K562 (cell line): Measurements from ENCODE around the gene PICK1.

Experiments
- CTCF ChIP-seq, 3 experiments: IDR thresholded peaks in 2 of 3; conservative IDR thresholded peaks in 1 of 3; 2 replicates each; pipeline ENCODE4 v1.5.1; 2011 to 2012; ENCODE audit warnings: low read length in 3 of 3, mild to moderate bottlenecking in 3 of 3, control low read depth in 2 of 3, improper control_type of control experiment in 1 of 3, inconsistent platforms in 1 of 3, low read depth in 1 of 3, mixed read lengths in 1 of 3, moderate library complexity in 1 of 3; ENCODE audit not compliant: insufficient read depth in 2 of 3
- EP300 ChIP-seq: IDR thresholded peaks from 2 replicates; pipeline ENCODE4 v1.6.1; 2012; ENCODE audit warnings: low read length, improper control_type of control experiment
- ETV1 ChIP-seq: fragments of 450-650 bp; conservative IDR thresholded peaks from 2 replicates; pipeline ENCODE4 v1.6.1; 2016; ENCODE audit warnings: missing genetic modification characterization, control low read depth, low read depth, missing compliant biosample characterization
- EZH2 ChIP-seq: IDR thresholded peaks from 2 replicates; pipeline ENCODE4 v1.6.1; 2012; ENCODE audit warnings: low read depth, mild to moderate bottlenecking, inconsistent platforms, low read length, borderline replicate concordance
- GMEB1 ChIP-seq: fragments of 250-450 bp; sonication (Bioruptor Pico); IDR thresholded peaks from 2 replicates; pipeline ENCODE4 v1.4.0; 2020; ENCODE audit warnings: mild to moderate bottlenecking
- KAT2B ChIP-seq: IDR thresholded peaks from one replicate; pipeline ENCODE4 v1.6.1; 2012; ENCODE audit warnings: low read depth, mild to moderate bottlenecking, control low read depth, inconsistent platforms, low read length, moderate library complexity
- MAZ ChIP-seq, 2 experiments: fragments of 450-650 bp in 1 of 2; sonication (generic) in 1 of 2; formaldehyde crosslinking; IDR thresholded peaks in 1 of 2; conservative IDR thresholded peaks in 1 of 2; 2 replicates each; pipeline versions ENCODE4 v1.4.0 to v1.5.0; 2020; ENCODE audit warnings: mild to moderate bottlenecking in 1 of 2, missing genetic modification reagents in 1 of 2
- NFE2L1 ChIP-seq: fragments of 450-650 bp; IDR thresholded peaks from 2 replicates; pipeline ENCODE4 v1.6.1; 2016; ENCODE audit warnings: missing genetic modification characterization, low read depth, mild to moderate bottlenecking, missing compliant biosample characterization, moderate library complexity, borderline replicate concordance
- NFXL1 ChIP-seq: fragments of 450-650 bp; formaldehyde crosslinking; IDR thresholded peaks from 2 replicates; pipeline ENCODE4 v1.4.0; 2021; ENCODE audit warnings: mild to moderate bottlenecking
- PATZ1 ChIP-seq: fragments of 250-450 bp; sonication (Bioruptor Pico); IDR thresholded peaks from 2 replicates; pipeline ENCODE4 v1.5.0; 2020; ENCODE audit warnings: mild to moderate bottlenecking, borderline replicate concordance
- POLR2AphosphoS5 ChIP-seq: IDR thresholded peaks from 2 replicates; pipeline ENCODE4 v1.6.1; 2011; ENCODE audit warnings: mild to moderate bottlenecking, low read depth, low read length, moderate library complexity; ENCODE audit not compliant: control insufficient read depth, insufficient read depth
- TGIF2 ChIP-seq: sonication (generic); formaldehyde crosslinking; IDR thresholded peaks from 2 replicates; pipeline ENCODE4 v1.8.1; 2022; ENCODE audit warnings: mild to moderate bottlenecking, missing genetic modification reagents, moderate library complexity
- ZBTB43 ChIP-seq: sonication (generic); formaldehyde crosslinking; IDR thresholded peaks from 2 replicates; pipeline ENCODE4 v1.8.0; 2023; ENCODE audit warnings: mild to moderate bottlenecking, missing genetic modification reagents
- ZC3H4 ChIP-seq: sonication (generic); formaldehyde crosslinking; IDR thresholded peaks from 2 replicates; pipeline ENCODE4 v1.9.0; 2021; ENCODE audit warnings: missing genetic modification reagents, borderline replicate concordance

GRCh38 chr22:38078046-38078840 is 21.0 kb downstream of the PICK1 start:
- TF ChIP-seq TGIF2: no peak
- no peak for TF ChIP-seq MAZ (CRISPR knock-in tag; conservative IDR thresholded peaks at IDR 0.05 in 1 of 2, IDR thresholded peaks at IDR 0.05 in 1 of 2)
- TF ChIP-seq KAT2B: no peak
- no peak for TF ChIP-seq ETV1
- TF ChIP-seq ZC3H4 (CRISPR knock-in tag): no peak
- no peak for TF ChIP-seq POLR2AphosphoS5
- no peak for TF ChIP-seq ZBTB43
- no peak for TF ChIP-seq PATZ1 (CRISPR knock-in tag)
- TF ChIP-seq EZH2: no peak
- TF ChIP-seq CTCF (IDR thresholded peaks at IDR 0.05 in 2 of 3, conservative IDR thresholded peaks at IDR 0.05 in 1 of 3; ENCODE audit: insufficient read depth in 2 of 3, low read depth in 1 of 3, low read length in 3 of 3): no peak
- no peak for TF ChIP-seq NFXL1
- TF ChIP-seq EP300: no peak
- TF ChIP-seq GMEB1: no peak
- TF ChIP-seq NFE2L1: no peak
